HG02763 (cell line): Measurements from ENCODE around the gene LCAT.
"Not testable (repeated sequence)": the region's sequence is repeated elsewhere in the genome, so short reads cannot be mapped to it uniquely, and the experiment has no call there.

ENCODE experiments used
- ATAC-seq: cut with Tn5 transposase; IDR thresholded peaks from one replicate; pipeline ENCODE4 v1.9.1; 2021; ENCODE audit warnings: mild to moderate bottlenecking, moderate library complexity; ENCODE audit not compliant: unreplicated experiment

Gene LCAT

DNA sequence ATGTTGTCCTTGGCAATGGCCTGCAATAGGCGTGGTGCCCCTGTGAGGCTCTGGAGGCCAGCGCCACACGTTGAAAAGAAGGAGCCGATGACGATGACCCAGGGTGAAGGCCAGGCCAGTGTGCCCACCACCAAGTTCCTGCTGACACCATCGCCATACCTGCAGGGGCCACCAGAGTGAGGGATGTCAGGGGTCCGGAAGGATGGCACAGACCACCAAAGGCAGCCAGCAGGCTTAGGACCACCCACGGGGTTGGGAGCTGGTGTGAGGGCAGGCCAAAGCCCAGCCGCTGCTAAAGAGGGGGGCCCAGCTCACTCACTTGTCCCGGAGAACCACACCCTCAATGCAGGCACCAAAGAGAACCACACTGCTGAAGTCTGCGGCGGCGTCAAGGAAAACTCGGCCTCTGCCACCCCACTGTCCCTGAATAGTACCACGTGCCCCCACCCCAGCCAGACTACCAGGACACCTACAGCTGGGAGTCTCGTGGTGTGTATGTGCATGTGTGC, 6.5 kb upstream of the LCAT start:
- ATAC-seq: no peak

DNA sequence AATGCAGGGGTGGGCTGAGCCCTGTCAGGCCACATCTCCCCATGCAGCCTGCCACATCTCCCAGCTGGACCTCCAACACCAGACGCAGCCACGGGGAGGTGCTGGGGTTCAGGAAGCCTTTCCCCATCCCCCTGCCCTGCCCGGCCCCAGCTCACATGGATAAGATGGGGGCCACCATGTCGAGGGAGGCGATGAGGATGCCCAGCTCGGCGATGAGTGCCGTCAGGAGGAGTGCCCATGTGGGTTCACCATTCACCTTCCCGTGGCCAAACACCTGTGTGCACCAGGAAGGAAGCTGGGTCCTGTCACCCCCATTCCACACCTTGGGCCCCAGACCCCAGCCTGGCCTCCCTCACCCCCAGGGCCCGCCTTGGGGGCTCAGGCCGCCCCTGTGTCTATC, 5.7 kb upstream of the LCAT start:
- no peak for ATAC-seq

DNA sequence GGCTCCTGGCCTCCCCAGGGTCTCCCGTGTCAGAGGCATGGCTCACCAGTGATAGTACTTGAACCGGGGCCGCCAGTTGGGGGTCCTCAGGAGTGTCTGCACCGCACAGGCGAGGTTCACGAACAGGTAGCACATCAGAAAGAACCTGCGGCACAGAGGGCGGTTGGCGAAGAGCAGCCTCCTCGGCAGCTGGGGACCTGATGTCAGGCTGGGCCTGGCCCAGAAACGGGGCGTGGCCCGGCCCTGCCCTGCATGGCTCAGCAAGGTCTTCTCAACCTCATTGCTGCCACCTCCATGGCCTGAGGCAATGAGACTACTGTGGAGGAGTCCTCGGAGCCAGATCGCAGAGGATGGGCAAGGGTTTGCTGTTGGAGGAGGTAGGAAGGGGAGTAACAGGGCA, 4.1 kb upstream of the LCAT start:
- ATAC-seq: no peak

DNA sequence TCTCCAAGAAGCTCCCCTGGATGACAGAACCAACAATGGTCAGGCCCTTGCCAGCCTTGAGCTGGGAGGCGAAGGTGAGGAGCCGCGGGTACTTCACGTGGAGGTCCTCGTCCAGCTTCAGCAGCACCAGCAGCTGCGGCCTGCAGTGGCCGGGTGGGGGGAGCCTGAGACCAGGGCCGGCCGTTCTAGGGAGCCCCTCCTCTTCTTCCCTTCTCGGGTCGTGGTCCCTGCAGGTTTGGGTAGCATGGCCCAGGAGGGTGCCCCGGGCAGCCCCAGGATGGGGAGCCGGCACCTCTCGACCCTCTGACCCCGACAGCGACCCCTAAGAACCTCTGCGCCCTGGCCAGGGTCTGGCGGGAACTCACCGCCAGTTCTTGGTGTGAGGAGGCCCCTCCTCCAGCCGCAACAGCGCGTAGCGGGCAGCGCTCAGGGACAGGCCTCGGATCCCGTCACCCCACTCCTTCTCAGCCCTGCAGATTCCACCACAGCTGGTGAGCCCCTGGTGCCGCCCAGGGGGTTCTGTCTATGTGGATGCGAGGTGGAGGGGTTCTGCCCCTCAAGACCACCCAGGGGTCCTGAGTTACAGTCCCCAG, 3.1 kb upstream of the LCAT start:
- ATAC-seq: no peak

DNA sequence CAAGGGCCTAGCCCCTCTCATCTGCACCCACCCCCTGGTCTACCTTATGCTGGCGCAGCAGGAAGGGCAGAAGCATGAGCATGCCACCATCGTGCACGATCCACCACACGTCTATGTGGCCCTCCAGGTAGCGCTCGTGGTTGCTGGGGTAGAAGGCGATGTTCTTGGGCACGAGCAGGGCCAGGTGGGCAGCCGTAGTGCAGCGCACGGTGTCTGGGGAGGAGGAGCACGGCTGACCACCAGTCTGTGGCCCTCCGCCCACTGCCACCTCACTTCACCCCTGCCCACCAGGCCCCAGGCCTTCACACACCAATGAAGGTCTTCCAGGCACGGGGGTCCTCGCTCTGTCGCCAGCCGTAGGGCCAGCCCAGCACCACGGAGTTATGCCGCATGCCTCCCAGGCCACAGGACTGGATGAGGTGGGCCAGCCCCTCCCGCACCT, 2.2 kb upstream of the LCAT start:
- ATAC-seq: no peak

DNA sequence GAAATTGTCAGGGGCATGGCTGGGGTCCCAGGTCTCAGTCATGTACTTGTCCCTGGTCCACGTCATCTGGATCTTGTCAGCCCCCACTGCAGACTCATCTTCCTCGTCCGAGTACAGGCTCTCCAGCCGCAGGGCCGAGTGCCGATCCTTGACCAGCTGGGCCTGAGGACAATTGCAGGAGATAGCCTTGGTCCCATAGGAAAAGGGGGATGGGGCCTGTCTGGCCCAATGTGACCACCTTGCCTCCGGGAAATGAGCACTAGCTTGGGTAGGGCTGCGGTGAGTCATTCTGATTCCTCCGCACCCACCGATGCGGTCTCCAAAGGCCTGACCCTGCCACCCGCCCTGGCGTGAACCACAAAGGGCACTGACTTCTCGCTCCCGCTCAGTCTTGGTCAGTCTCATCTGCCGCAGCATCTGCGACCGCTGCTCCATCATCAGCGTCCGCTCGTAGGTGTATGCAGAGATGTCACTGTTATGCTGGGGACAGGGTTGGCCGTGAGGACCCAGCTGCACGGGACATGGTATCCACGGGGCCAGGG, 1.5 kb upstream of the LCAT start:
- ATAC-seq: no peak

DNA sequence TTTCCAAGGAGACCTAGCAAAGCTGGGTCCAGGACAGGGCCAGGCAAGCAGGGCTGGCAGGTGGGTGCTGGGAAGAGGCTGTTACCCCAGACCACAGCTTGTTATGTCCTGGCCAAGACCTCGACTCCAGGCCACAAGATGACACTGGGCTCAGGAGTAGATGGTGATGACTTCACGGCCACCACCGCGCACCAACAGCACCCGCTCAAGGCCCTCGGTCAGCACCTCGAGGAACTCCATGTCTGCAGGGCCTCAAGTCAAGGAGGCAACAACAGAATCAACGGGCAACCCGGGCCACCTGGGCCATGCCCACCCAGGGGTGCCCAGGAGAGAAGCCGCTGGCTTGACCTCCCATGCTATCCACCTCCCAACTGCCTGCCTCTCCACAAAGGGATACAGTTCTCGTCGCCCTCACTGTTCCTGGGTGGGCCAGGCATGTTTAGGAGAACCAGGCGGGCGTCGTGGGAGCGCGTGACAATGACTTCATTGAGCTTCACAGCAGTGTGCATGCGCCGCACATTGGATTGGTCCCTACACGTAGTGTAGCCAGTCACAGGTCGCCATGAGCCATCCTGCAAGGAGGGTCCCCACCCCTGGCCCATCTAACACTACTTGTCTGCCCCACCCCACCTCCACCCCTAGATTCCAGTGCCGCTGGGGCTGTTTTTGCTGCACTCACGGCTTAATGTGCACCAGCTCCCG, 921 bp upstream of the LCAT start:
- no peak for ATAC-seq

DNA sequence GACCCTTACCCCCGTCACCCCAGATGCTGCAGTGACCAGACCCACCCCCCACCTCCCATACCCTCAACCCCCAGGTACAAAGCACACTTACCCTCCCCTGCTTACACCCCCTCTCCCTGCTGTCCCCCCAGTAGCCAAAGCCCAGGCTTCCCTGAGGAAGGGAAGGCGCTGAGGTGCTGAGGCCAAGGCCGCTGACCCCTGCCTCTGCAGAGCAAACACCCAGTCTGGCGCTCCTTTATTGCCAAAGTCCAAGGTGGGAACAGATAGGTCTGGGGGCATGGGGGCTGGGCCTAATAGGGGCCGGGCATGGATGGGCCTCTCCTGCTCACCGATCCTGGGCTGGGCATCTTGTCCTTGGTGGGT, 683 bp downstream of the LCAT start:
- no peak for ATAC-seq

DNA sequence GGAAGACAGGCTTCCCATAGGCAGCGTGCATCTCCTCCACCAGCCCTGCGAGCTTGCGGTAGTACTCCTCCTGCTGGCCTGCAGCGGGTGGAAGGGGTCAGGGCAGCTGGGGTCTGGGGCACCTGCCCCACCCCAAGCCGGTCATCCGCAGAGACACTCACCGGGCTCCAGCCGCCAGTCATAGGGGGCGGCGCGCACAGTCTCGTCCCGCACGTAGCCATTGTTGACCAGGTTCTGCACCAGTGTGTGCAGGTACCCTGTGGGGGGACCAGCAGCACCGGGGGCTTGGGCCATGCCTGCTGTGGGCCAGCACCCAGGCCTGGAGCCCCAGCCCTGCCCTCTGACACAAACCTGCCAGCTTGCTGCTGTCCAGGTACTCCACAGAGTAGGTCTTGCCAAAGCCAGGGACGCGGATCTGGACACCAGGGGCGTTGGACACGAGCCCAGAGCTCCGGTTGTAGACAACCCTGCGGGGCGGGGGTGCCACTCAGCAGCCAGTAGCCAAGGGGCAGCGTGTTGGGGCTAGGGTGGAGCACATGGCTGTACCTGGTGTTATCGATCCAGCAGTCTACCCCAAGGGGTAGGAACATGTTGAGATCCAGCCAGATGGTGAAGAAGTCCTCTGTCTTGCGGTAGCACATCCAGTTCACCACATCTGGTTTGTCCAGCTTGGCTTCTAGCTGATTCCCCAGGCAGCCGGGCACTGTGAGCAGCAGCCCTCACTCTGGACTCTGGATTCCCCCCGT, 1.2 kb downstream of the LCAT start:
- no peak for ATAC-seq

DNA sequence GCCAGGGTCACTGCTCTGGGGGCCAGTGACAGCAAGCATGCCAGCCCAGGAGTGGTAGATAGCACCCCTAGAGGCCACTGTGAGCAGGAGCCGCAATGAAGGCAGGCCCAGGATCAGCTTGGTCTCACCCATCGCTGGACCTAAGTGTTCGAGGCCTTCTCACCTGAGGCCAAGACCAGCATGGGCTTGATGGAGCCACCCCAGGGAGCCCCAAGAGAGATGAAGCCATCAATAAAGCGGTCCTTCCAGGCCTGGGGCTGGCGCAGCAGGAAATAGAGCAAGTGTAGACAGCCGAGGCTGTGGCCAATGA, 1.8 kb downstream of the LCAT start:
- no peak for ATAC-seq

DNA sequence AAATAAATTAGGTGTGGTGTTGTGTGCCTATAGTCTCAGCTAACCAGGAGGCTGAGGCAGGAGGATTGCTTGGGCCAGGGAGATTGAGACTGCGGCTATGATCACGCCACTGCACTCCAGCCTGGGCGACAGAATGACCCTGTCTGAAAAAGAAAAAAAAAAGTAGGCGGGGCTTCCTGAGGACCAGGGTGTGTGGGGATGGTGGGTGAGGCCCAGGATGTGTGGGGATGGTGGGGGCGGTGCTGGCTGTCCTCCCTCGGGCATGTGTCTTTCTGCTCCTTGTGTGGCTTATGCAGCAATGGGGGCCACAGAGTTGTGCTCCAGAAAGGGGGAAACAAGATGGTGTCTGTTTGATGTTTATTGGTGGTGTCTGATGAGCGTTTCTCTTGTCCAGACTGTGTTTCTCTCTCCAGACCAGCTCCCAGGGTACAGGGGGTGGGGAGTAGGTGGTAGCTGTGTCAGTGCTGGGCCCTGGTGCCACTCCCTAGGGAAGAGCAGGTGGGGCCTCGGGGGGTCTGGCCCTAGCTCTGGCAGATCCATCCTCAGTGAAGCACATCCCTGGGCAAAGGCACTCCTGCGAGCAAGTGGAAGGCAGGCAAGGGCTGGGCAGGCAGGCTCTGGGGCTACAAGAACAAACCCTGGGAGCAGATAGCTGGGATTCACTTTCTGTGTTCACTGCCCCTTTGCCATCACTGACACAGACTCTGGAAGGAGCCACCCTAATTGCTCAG, 2.3 kb downstream of the LCAT start:
- ATAC-seq: no peak

DNA sequence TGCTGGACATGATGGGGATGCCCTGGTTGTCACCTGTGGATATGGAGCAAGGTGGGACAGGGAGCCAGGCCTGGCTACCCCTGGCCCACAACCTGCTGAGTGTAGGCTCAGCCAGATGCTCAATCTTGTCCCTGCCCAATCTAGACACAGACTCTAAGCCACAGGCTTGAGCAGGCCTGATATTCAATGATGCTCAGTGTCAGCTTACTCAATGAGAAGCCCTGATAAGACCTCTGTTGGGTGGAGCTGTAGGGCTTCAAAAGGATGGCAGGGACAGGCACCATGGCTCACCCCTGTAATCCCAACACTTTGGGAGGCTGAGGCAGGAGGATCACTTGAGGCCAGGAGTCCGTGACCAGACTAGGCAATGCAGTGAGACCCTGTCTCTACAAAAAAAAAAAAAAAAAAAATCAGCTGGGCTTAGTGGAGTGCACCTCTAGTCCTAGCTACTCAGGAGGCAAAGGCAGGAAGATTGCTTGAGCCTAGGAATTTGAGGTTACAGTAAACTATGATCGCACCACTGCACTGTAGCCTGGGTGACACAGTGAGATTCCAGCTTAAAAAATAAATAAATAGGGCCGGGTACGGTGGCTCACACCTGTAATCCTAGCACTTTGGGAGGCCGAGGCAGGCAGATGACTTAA, 3.4 kb downstream of the LCAT start:
- no peak for ATAC-seq

DNA sequence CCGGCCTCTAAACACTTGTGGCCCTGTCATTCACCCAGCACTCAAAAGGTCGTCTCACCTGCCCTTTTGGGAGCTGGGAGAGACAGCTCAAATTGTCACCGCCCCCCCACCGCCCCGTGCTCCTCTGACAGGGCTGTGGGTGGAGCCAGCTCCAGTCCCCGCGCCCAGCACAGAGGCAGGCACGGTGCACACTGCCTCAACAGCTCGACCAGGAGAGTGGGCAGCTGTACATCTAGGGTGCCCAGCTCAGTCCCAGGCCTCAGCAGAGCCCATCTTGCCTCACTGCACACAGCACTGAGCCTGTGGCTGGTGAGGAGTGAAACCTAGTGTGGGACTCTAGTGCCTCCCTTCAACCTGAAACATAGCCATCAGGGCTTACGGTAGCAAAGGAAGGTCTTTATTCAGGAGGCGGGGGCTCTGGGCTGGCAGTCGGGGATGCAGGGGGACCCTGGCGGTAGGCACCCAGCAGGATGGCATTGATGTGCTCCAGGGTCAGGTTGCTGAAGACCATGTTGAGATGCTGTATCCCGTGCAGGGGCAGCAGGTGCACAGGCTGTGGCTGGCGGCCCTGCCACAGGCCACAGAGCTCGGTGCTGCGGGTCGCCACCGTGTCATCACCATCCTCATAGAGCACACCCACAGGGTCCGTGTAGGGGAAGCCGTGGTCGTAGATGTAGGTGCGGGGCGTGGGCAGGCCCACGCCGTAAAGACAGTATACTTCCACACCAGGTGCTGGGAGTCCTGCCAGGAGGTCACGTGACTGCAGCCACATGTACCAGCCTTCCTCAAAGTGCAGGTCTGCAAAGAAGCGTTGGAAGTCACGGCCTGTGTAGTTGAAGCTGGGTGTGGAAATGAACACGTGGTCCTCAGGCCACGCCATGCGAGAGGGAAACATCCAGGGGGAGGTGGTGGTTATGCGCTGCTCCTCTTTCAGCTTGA, 4.1 kb downstream of the LCAT start:
- no peak for ATAC-seq

DNA sequence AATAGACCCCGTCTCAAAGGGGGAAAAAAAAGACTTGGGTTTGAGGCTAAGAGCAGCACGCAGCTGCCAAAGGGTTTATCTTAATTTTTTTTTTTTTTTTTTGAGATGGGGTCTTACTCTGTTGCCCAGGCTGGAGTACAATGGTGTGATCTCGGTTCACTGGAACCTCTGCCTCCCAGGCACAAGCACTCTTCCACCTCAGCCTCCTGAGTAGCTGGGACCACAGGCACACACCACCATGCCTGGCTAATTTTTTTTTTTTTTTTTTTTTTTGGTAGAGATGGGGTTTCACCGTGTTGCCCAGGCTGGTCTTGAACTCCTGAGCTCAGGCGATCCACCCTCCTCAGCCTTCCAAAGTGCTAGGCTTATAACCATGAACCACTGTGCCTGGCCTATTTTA, 6.2 kb downstream of the LCAT start:
- ATAC-seq: not testable (repeated sequence)

DNA sequence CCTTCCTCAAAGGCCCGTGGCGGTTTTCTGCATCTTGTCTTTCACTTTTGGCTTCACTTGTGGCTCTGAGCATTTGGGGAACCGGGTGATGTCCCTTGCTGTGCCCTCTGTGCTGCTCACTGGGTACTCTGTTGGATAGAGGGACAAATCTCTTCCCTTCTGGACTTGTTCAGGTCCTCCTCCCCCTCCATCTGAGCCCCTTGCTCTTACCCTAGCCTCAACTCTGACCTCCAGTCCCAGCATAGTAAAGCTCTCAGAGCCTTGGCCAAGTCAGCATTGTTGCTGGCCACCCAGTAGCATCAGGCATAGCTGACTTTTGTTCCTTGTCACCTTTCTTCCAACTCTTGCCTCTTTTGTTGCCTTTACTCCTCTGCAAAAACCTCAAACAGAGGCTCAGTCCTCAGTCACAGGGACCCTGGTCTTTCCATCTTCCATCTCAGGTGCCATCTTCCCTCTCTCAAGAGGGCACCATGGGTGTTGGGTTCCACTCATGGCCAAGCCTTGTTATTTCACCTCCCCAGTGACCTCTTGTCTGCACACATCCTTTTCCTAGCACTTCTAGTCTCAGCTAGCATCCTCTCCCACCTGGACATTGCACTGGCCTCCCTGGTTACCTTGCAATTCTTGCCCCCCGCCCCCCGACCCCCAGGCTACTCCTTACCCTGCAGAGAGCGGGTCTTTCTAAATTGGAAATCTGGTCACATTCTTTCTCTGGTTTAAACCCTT, 6.9 kb downstream of the LCAT start:
- ATAC-seq: peak; percentile 41

DNA sequence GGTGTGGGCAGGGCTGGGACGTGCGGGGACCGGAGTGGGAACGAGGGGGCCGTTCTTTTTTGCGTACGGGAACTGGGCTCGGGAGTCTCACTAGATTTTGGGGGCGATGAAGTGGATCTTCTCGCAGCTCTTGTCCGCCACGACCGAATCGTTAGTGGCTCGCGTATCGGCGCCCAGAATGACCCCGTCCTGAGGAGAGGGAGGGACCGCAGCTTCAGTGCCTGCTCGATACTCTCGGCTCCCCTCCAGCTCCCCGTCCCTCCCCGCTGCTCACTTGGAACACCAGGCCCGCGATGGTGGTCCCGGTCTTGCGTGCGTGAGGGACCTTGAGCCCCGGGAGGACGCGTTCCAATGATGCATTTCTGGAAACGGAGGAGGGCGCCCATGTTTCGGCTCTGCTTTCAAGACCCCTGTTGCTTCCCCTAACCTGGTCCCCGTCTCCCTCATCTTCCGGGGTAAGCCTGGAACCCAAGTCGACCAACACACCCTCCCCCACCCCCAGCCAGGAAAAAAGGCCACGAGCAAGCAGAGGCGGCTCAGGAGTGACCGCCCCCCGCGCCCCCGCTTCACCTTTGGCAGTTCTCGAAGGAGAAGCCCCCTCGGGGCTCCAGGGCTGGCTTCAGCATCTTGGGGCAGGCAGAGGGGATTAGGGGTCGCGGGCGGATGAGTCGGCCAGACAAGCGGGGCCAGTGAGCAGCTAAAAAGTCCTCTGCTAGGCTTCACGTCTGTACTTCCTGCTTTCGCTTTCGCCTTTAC, 7.6 kb downstream of the LCAT start, which contains the start of gene PSMB10:
Gene PSMB10 (minus strand): TSS at position 727 of the 756 bp plus-strand sequence. CDS start 101 bp downstream, at position 626.
- no peak for ATAC-seq

DNA sequence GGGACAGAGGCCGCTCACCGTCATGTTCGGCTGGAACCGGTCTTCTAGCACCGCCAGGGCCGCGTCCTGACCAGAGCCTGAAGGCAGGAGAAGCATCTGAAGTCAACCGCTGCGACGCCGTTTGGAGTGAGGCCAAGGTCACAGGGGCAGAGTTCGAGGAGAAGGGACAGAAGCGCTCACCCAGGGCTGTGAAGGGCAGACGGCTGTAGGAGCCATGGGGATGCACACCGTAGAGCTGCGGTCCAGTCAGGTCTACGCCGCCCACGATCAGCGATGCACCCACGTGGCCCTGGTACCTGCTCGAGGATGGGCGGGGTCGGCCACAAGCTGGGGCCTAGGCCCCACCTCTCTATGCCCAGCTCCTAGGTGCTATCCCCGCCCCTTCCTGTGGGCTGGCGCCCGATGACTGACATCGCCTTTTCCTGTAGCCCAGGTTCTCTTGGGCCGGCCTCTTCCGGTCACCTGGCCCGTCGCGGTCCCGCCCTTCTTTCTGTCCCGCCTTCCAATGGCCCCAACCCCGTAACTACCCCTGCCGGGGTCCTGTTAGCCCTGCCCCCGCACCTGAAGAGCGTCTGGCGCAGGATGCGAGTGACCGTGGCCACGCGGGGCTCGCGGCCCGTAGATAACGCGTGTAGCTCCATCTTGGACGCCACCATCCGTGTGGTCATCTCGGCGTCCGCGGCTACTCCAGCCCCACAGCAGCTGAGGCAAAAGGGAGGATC, 8.4 kb downstream of the LCAT start:
- ATAC-seq: peak; percentile 88

DNA sequence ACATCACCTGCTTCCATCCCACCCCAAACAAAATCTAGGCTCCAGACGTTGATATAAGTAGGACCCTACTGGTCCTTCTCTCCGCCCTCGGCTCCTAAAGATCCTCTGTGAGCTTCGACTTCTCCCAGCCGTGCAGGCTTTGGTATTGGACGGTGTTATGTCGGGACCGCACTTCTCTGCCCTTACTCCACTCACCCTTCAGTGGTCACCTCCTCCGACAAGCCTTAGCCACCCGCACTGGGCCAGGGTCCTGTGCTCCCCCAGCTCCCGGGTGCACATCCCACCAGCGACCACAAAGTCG, 8.9 kb downstream of the LCAT start:
- ATAC-seq: no peak
